Adrenal gland (tissue), 5 donors: ENCODE results near the gene INSRR.

Experiments used
- POLR2A ChIP-seq, 2 donors: fragments of 450-650 bp; IDR thresholded peaks; one replicate each; pipeline ENCODE4 v1.6.1; 2017; ENCODE audit warnings: antibody characterized with exemption in 2 of 2, mild to moderate bottlenecking in 2 of 2, moderate library complexity in 1 of 2
- TF ChIP-seq, protein P1 (sequence below), 6 experiments: fragments of 450-650 bp in 4 of 6; fragments of 200-600 bp in 2 of 6; sonication (generic) in 1 of 6; IDR thresholded peaks; 1 replicate in 5 of 6; 2 replicates in 1 of 6; pipeline versions ENCODE4 v1.5.1 to v1.8.0; 2016 to 2021; ENCODE audit warnings: antibody characterized with exemption in 6 of 6, mild to moderate bottlenecking in 2 of 6, moderate library complexity in 1 of 6
- donor health status: DM: no; HTN: no; CAD: no.

DNA sequence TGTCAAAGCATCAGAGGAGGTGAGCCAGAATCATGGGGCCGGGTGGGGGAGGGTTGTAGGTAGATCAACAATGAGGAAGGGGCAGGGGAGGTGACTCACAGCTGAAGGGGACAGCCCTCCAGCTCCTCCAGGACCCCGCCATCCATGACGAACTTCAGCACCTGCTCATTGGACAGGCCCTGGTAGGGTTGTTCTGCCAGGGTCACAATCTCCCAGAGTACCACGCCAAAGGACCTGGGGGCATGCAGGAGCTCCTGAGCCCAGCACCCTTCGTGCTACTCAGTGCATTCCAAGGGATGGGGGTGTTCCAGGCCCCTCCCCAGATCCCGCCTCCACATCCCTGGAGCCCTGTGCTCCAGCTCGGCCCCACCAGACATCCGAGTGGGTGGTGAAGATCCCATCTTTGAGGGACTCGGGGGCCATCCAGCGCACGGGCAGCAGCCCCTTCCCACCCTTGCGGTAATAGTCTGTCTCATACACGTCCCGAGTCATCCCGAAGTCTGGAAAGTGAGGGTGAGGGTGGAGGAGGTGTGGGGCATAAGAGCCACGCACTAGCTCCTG is 17.5 kb downstream of the INSRR start:
- no peak for TF ChIP-seq POLR2A (IDR thresholded peaks at IDR 0.05)
- TF ChIP-seq, protein P1, sequence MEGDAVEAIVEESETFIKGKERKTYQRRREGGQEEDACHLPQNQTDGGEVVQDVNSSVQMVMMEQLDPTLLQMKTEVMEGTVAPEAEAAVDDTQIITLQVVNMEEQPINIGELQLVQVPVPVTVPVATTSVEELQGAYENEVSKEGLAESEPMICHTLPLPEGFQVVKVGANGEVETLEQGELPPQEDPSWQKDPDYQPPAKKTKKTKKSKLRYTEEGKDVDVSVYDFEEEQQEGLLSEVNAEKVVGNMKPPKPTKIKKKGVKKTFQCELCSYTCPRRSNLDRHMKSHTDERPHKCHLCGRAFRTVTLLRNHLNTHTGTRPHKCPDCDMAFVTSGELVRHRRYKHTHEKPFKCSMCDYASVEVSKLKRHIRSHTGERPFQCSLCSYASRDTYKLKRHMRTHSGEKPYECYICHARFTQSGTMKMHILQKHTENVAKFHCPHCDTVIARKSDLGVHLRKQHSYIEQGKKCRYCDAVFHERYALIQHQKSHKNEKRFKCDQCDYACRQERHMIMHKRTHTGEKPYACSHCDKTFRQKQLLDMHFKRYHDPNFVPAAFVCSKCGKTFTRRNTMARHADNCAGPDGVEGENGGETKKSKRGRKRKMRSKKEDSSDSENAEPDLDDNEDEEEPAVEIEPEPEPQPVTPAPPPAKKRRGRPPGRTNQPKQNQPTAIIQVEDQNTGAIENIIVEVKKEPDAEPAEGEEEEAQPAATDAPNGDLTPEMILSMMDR (IDR thresholded peaks at IDR 0.05) = no peak
